ENCODE data around the gene SLC24A4.

The SLC24A4 gene

GRCh38 chr14:92392711-92393110 is 69.7 kb downstream of the SLC24A4 start (continued):
- TF ChIP-seq ZNF549 (tag by site-specific recombination; IDR thresholded peaks at IDR 0.05) (no peak), ZNF580 (tag by site-specific recombination; IDR thresholded peaks at IDR 0.05) (no peak)

DNA sequence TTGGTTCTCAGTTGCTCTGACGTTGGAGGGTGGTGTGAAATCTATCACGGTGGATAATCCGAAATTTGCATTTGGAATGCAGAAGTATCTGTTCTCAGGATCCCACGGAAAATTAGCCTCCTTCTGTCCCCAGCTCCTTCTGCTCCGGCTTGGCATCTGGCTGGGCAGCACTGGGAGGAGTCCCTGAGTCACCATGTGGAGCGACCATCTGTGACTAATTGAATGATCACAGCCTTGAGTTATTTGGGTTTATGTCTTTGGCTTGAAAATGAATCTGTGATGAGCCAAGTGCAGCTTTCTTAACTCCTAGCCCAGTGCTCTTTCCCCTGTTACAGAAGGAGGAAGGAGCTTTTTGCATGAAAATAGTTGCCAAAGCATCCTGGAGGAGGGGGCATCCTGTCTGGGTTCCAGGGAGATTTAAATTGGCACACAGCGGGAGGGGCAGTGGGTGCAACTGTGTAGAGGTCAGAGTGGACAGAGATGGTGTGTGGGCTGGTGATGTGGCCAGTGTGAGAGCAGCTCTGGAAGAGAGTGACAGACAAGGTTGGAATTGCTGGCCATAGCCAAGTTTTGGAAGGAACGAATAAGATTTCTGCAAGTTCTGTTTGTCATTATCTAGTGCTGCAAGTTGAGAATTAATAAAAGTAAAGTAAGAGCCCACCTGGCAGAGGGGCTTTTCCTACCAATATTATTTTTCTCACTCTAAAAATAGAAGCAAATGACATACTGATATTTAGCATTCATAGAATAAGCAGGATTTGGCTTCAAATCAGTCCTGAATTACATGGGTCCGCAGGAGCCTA is 74.4 kb downstream of the SLC24A4 start:
- Histone ChIP-seq H3K36me3 (ENCODE audit: control insufficient read depth in 2 of 2, insufficient read depth in 1 of 2, low read length in 2 of 2) (no peaks in the 10 kb centered on the region), H3K4me1 (ENCODE audit: control insufficient read depth, insufficient read depth, low read length) (no peaks in the 10 kb centered on the region), H3K27ac (ENCODE audit: extremely low read depth, low read depth, low read length) (no peak overlapping the region), H3K4me3 (ENCODE audit: low read depth, low read length) (no peak overlapping the region), H3K9me3 (ENCODE audit: control insufficient read depth, insufficient read depth, low read depth, low read length) (no peaks in the 10 kb centered on the region)
- TF ChIP-seq ZSCAN23 (tag by site-specific recombination; IDR thresholded peaks at IDR 0.05) (no peak), ZNF660 (tag by site-specific recombination; IDR thresholded peaks at IDR 0.05) (no peak), SP7 (tag by site-specific recombination; IDR thresholded peaks at IDR 0.05) (peak; percentile 36; the same call in 1 of the 2 replicates), ZNF138 (tag by site-specific recombination; IDR thresholded peaks at IDR 0.05; ENCODE audit: borderline replicate concordance) (no peak), ZNF274 (IDR thresholded peaks at IDR 0.05; ENCODE audit: low read length) (no peak), ZNF274 (tag by site-specific recombination; IDR thresholded peaks at IDR 0.05; ENCODE audit: borderline replicate concordance) (no peak), ZNF350 (tag by site-specific recombination; IDR thresholded peaks at IDR 0.05) (no peak), ZNF335 (tag by site-specific recombination; conservative IDR thresholded peaks at IDR 0.05) (peak; percentile 59; the same call in 1 of the 2 replicates), SP2 (tag by site-specific recombination; IDR thresholded peaks at IDR 0.05) (no peak), GLIS2 (tag by site-specific recombination; IDR thresholded peaks at IDR 0.05) (no peak), KLF8 (tag by site-specific recombination; IDR thresholded peaks at IDR 0.05) (no peak), ZNF621 (tag by site-specific recombination; IDR thresholded peaks at IDR 0.05) (no peak), ZNF837 (tag by site-specific recombination; IDR thresholded peaks at IDR 0.05) (no peak)
- TF ChIP-seq, protein P1, sequence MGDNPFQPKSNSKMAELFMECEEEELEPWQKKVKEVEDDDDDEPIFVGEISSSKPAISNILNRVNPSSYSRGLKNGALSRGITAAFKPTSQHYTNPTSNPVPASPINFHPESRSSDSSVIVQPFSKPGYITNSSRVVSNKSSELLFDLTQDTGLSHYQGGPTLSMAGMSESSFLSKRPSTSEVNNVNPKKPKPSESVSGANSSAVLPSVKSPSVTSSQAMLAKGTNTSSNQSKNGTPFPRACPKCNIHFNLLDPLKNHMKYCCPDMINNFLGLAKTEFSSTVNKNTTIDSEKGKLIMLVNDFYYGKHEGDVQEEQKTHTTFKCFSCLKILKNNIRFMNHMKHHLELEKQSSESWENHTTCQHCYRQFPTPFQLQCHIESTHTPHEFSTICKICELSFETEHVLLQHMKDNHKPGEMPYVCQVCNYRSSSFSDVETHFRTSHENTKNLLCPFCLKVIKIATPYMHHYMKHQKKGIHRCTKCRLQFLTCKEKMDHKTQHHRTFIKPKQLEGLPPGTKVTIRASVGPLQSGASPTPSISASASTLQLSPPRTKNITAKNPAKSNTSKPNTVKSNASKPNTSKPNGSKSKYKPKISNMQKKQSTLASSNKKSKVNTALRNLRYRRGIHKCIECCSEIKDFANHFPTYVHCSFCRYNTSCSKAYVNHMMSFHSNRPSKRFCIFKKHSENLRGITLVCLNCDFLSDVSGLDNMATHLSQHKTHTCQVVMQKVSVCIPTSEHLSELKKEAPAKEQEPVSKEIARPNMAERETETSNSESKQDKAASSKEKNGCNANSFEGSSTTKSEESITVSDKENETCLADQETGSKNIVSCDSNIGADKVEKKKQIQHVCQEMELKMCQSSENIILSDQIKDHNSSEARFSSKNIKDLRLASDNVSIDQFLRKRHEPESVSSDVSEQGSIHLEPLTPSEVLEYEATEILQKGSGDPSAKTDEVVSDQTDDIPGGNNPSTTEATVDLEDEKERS (tag by site-specific recombination; IDR thresholded peaks at IDR 0.05) = no peak
- ChIA-PET POLR2A (no interaction called here), CTCF (no interaction called here)

- ChIA-PET POLR2A (no interaction called here), CTCF (interaction anchor here (0.6 kb wide), 1 partner anchor 455 kb away, joined by 4 read pairs; no protein-coding TSS in a partner anchor)
- H3K9me3 ChIP-seq (ENCODE audit: control insufficient read depth, insufficient read depth, low read depth, low read length) = no peaks in the 10 kb centered on the region; the same call in 1 of the 2 replicates
- H3K4me3 ChIP-seq (ENCODE audit: low read depth, low read length) = no peak overlapping the region
- H3K4me1 ChIP-seq (ENCODE audit: control insufficient read depth, insufficient read depth, low read length) = no peaks in the 10 kb centered on the region
- H3K27ac ChIP-seq (ENCODE audit: extremely low read depth, low read depth, low read length) = no peak overlapping the region
- H3K36me3 ChIP-seq (ENCODE audit: control insufficient read depth in 2 of 2, insufficient read depth in 1 of 2, low read length in 2 of 2) = no peaks in the 10 kb centered on the region
- TF ChIP-seq ZNF416 (tag by site-specific recombination; IDR thresholded peaks at IDR 0.05) (no peak), ZNF423 (tag by site-specific recombination; IDR thresholded peaks at IDR 0.05) (no peak), ZNF266 (tag by site-specific recombination; IDR thresholded peaks at IDR 0.05; ENCODE audit: low read depth) (no peak), ZNF555 (tag by site-specific recombination; conservative IDR thresholded peaks at IDR 0.05) (no peak), ZNF391 (tag by site-specific recombination; IDR thresholded peaks at IDR 0.05; ENCODE audit: borderline replicate concordance, low read depth) (no peak), KLF9 (tag by site-specific recombination; IDR thresholded peaks at IDR 0.05; ENCODE audit: low read depth) (no peak), ZNF26 (tag by site-specific recombination; IDR thresholded peaks at IDR 0.05) (no peak), HOXC10 (CRISPR knock-in tag; IDR thresholded peaks at IDR 0.05) (no peak), ZNF792 (tag by site-specific recombination; IDR thresholded peaks at IDR 0.05) (no peak), ZNF433 (tag by site-specific recombination; IDR thresholded peaks at IDR 0.05; ENCODE audit: low read depth) (no peak)
Observed at GRCh38 chr14:92397953-92398564, 75.1 kb downstream of the SLC24A4 start.

All from HEK293 (cell line).